ENCODE data around the gene KCNN3. TPM values are rescaled to one million over a fixed set of nuclear protein-coding genes. Genes with fewer than 3 reads are reported as not detected.

Gene KCNN3
- total RNA-seq, 4 donors from 2014 or later = under 0.01 to 0.57 (median 0.08) TPM

DNA sequence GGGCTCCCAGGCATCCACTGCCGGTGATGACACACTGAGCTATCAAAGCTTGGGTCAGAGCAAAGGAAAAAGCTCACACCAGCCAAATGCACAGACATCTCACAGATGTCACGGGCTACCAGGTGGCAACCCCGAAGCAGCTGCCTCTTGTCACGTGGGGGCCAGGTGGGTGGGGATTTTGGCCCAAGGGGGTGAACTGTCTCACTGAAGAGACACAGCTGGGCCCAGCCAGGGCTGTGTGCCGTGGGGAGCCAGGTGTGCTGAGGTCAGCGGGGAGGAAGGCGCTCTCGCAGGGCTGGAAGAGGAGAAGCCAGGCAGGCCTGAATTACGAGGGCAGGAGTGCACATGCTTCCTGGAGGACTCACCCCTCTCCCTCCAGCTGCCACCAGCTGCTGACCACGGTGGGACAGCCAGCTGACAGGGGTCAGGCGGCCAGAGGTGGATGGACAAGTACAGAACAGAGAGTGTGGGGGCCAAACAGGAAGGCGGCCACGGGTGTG lies 32.4 kb downstream of the KCNN3 start:
- TF ChIP-seq, protein P1, sequence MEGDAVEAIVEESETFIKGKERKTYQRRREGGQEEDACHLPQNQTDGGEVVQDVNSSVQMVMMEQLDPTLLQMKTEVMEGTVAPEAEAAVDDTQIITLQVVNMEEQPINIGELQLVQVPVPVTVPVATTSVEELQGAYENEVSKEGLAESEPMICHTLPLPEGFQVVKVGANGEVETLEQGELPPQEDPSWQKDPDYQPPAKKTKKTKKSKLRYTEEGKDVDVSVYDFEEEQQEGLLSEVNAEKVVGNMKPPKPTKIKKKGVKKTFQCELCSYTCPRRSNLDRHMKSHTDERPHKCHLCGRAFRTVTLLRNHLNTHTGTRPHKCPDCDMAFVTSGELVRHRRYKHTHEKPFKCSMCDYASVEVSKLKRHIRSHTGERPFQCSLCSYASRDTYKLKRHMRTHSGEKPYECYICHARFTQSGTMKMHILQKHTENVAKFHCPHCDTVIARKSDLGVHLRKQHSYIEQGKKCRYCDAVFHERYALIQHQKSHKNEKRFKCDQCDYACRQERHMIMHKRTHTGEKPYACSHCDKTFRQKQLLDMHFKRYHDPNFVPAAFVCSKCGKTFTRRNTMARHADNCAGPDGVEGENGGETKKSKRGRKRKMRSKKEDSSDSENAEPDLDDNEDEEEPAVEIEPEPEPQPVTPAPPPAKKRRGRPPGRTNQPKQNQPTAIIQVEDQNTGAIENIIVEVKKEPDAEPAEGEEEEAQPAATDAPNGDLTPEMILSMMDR (IDR thresholded peaks at IDR 0.05; ENCODE audit: low read depth) = no peak

DNA sequence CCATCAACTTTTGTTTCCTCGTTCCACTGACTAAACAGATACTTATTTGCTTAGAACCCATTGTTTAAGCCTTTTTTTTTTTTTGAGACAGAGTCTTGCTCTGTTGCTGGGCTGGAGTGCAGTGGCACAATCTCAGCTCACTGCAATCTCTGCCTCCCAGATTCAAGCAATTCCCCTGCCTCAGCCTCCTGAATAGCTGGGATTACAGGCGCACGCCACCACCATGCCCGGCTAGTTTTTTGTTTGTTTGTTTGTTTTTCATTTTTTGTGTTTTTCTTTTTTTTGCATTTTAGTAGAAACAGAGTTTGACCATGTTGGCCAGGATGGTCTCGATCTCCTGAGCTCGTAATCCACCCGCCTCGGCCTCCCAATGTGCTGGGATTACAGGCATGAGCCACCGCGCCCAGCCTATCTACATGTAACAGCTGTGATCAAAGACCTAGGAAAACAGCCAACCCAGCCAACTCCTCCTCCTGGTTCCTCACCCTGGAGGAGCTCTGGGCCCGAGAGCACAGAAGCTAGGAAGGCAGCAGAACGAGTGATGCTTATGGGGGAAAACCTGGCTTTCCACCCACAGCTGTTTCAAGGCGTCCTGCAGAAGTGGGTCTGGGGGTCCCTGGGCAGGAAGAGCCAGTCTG lies 32.9 kb downstream of the KCNN3 start:
- TF ChIP-seq, protein P1 (IDR thresholded peaks at IDR 0.05; ENCODE audit: low read depth) = no peak

- TF ChIP-seq, protein P1 (IDR thresholded peaks at IDR 0.05; ENCODE audit: low read depth) = no peak
Observed at GRCh38 chr1:154835531-154836324, 34.4 kb downstream of the KCNN3 start.

- TF ChIP-seq, protein P1 (IDR thresholded peaks at IDR 0.05; ENCODE audit: low read depth) = no peak
Observed at GRCh38 chr1:154833841-154834240, 36.2 kb downstream of the KCNN3 start.

DNA sequence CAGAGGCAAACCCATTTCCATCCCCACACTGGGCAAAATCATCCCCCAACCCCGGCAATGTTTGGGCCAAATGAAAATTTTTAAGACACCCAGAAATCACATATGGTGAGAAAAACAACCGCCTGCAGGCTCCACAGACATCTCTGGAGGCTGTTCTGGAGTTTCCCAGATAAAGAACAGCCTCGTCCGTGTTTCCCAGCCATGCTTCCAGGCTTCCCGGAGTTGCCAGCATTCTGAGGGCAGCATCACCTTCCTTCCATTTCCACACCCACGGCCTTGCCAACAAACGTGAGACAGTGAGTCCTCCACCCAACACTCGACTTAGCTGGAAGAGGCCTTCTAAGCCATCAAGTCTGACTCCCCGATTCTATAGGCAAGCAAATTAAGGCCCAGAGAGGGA lies 36.9 kb downstream of the KCNN3 start:
- TF ChIP-seq, protein P1 (IDR thresholded peaks at IDR 0.05; ENCODE audit: low read depth) = no peak

DNA sequence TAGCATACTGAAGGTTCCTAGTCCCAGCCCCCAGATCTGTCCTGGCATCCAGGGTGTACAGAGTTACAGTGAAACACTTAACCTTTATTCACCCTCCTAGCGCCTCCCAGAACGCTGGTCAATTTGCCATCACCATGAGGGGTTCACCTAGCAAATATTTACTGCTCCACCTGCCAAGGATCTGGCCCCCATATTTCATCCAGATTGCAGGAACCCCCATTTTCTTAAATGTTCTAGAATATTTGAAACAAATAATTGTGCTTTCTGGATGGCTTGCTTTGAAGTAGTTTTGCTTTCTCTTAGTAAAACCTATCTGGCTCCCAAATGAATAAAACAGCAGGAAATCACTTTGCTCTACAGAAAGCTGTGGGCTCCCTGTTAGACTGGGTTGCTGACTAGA lies 37.7 kb downstream of the KCNN3 start:
- TF ChIP-seq, protein P1 (IDR thresholded peaks at IDR 0.05; ENCODE audit: low read depth) = no peak

DNA sequence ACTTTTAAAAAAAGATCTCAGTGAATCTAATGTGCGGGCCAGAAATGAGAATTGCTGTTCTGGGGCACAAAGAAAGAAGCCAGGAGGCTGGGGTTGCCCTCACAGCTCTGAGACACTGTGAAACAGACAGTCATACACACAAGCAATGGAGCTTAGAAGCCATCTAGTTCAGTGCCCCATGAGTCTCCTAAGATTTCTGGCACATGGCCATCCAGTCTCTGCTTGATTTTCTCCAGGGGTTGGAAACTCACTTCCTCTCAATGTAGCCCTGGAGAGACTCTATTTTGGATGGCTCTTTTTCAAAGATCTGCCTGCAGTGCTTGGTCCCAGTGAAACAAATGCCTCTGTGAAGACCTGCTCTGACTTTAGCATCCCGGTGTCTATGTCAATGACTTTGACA lies 38.6 kb downstream of the KCNN3 start:
- TF ChIP-seq, protein P1 (IDR thresholded peaks at IDR 0.05; ENCODE audit: low read depth) = no peak
